Measurements from ENCODE around the gene DUSP23.

Gene DUSP23

DNA sequence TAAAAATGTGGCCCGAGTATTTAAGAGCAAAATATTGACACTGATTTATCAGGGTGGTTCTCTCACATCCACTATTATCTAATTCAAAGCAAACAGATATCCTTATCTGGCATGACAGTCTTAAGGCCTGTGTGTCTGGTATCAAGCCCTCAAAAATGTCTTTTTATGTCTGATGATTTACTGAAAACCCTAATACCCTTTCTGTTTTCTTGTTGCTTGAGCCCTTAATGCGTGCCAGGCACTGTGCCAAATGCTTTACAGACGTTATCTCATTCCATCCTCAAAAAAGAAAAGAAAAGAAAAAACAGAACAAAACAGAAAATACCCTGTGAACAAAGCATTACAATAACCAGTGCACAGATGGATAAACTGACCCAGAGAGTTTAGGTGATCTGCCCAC lies 5.7 kb downstream of the DUSP23 start:
- DNase-seq (ENCODE audit: low read depth, low spot score) = no peak

DNA sequence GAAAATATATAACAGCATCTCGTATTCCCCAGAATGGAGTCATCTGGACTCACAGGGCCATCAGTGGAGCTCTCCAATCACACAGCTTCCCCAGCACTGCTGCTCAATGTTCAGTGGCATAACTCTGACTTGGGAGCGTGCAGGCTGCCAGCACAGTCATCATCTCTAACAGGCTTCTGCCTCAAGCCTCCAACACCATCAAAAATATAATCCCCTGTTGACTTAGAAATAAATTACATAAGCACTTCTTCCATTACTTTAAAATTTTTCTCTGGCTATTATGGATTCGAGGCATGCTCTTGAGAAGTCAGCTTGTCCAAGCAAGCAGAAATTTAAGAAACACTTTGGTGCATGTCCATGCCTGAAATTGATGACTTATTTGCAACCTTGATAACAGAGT lies 6.2 kb downstream of the DUSP23 start:
- no peak for DNase-seq (ENCODE audit: low read depth, low spot score)

DNA sequence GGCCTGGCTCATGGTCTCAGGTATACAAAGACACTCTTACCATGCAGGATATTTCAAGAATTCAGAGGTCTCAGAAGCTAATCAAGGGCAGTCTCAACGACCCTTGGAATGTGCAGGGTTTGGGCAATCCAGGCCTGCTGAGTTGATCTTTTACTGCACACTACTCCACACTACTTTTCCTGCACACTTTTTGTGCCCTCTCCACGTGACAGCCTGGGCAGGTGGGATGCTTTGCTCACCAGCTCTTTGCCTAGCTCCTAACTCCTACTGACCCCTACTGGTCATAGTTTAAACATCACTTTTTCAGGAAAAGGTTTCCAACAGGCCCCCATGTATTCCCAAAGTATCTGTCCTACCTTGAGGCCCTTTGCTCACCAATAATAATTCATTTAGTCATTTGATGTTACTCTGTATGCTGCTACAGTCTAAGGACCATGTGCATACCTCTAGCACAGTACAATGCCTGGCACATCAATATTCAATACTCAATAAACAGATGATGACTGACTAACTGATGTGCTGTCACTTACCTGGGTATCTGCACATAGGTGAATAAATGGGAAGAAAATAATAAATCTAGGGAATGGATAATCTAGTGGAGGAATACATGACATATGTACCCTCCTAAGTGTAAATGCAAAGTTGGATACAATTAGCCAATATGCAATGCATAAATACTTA lies 9.6 kb downstream of the DUSP23 start:
- DNase-seq (ENCODE audit: low read depth, low spot score) = no peak

DNA sequence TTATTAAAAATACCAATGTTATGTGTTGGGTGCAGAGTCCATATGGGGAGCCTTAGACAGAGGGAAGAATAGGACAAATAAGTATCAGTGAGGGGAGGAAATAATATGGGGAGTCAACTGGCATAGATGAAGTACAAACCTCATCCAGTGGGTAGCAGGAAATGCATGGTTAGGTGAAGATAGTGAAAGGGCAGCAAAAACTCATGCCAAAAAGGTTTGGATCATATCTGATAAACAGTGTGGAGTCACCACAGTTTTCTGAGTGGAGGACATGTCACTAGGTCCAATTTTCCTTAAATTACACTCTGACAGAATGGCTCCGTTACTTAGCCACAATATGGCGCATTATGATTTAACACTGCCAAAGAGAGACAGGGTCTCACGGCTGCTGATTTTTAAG lies 10.3 kb downstream of the DUSP23 start:
- DNase-seq (ENCODE audit: low read depth, low spot score) = no peak

DNA sequence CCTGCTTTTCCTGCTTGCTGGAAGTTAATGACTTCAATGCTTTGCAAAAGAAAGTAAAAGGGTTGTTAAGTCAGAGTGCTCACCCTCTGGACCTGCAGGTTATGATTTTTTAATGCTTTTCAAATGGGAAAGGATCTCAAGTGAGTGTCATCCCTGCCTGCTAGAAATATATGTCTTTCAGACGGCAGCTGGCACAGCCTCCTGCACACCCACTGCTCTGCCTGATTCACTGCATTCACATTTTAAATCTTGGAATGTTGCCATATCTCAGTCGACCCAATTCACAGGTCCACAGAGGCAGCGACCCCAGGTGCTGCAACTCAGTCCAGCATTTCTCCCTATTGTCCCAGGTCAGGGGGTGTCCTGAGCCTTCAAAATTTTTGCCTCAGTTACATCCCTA lies 10.7 kb downstream of the DUSP23 start:
- no peak for DNase-seq (ENCODE audit: low read depth, low spot score)

DNA sequence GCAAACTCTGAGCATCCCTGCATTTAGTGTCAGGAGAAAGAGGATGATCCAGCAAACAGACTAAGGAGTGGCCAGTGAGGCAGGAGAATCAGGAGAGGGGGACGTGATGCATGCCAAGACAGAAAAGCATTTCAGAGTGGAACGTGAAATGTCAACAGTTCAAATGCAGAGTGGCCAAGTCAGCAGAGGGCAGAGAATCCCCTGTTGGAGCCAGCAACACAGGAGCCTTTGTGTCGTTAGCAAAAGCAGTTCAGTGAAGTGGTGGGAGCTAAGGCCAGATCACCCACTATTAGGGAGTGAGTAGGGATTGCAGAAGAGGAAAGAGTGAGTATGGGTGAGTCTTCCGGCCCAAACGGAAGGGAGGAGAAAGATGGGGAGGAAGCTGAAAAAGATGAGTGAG lies 14.8 kb downstream of the DUSP23 start:
- DNase-seq (ENCODE audit: low read depth, low spot score) = no peak

DNA sequence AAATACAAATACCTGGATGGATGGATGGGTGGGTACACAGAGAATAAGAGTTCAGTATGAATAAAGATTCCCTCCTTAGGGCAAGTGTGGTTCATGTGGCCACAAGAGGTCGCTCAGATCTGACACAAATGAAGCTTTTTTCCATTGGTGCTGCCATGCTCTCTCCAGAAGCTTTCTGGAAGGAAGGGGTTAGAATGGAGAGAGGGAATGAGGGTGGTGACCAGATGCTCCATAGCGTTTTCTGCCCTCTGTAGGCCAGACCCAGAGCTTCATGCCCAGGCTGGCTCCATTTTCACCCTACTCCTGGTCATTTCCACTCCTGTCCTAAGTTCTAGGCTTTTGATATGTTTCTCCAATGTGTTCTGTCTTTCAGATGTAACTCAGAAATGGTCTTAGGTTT lies 18.1 kb downstream of the DUSP23 start:
- peak; percentile 85 for DNase-seq (ENCODE audit: low read depth, low spot score)

DNA sequence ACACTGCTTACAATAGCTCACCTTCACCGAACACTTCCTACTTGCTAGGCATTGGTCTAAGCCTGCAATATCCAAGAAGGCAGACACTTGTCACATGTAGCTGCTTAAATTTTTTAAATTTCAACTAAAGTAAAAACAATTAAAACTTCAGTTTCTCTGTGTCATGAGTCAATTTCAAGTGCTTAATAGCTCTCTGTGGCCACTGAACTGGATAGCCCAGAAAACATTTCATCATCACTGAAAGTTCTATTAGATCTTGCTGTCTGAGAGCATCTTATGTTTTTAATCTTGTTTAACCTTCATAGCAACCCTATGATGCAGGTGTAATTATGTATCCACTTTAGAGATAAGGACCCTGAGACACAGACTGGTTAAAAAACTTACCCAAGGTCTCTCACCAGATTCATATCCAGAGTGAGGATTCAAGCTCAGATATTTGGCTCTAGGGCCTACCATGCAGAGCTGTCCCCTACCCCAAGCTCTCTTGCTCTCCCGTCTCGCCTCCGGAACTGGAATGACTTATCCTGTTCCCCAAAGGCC lies 18.8 kb downstream of the DUSP23 start:
- DNase-seq (ENCODE audit: low read depth, low spot score) = no peak

DNA sequence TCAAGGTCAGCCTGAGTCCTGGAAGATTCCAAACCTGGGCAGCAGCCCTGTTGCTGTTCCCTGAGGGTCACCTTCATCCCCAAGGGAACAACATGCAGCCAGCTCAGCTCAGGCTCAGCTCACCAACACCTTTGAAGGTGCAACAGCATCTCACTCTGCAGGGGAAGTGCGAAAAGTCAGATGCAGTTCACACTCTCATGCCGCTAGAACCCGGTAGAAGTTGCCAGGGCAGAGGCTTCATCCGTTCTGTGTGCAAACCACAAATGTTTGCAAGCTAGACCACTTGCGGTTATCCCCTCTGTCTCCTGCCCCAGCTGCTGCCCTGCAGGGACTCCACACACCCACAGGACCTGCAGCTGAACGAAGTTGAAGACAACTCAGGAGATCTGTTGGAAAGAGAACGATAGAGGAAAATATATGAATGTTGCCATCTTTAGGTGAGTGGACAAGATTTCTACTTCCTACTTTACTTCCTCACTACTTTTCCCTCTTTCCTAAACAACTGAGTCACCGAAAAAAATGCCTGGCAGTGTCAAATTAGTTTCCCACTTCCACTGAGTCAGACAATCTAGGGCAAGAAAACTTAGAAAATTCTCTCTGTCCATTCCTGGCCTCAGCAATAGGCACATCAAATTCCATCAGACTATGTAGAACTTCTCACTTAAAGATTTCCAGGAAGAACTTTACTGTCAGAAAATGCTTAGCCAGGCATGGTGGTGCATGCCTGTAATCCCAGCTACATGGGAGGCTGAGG lies 19.6 kb downstream of the DUSP23 start:
- DNase-seq (ENCODE audit: low read depth, low spot score) = no peak

DNA sequence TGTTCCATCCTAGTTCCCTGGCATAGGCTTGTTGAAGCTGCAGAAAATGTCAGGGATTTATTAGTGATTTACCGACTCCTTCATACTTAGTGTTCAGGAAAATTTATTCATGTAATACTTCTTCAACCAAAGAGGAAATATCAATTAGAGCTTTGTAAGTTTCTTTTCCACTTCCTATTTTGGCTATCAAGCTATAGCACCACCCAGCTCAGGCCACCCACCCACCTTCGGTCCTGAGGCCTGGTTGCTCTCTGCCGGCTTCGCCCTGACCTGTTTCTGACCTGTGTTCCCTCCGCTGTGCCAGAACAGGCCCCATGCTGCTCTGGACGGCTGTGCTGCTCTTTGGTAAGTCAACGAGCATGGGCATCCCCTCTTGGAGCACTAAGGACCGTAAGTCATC lies 21.3 kb downstream of the DUSP23 start, which contains the start of gene FCRL6:
FCRL6 (plus strand) TSS at position 250 of the 400 bp plus-strand sequence; CDS start at position 315, 65 bp downstream.
- no peak for DNase-seq (ENCODE audit: low read depth, low spot score)

DNA sequence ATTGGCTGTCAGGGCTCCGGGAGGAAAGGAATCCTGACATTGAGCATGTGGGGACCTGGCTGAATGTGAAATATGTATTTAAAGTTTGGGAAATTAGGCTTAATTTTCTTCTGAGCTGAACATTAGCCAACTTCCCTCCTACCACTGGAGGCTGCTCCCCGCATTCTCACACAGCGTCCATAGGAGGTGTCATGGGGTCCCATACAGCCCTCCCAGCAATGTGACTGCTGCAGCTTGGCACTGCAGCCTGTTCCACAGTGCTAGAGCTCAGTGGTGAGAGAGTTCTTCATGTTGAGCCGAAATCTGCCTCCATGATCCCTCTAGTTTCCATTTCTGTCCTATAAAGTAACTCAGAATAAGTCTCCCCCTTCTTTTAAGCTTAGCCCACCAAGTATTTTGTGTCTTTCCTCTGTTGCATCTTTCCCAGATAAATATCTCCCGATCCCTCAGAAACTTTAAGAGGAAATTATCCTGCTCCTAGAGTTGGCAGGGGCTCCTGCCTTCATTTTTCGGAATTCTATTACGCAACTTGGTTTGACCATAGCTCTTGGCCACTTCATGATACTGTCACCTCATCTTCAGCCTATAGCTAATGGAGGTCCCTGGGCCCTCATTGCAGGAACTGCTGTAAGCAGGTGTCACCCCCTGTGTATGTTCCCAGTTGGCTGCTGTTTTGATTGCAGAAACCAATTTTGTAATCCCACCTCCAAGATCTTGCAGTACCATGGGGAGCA lies 23.4 kb downstream of the DUSP23 start:
- DNase-seq (ENCODE audit: low read depth, low spot score) = no peak

DNA sequence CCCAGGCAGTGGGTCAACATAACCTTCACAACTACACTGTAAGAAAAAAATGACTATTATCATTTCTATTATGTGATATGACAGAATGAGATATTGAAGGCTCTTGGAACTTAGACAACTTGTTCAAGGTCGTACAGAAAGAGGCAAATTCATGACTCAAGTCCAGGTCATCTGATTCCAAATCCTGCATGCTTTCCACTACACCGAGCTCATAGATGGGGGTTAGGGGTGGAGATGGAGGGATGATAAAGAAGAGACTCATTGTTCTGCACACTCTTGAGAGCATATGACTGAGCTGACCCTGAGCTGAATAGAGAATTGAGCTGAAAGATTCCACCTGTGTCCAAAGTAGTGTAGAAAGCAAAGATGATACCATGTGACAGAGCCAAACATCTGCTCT lies 24.2 kb downstream of the DUSP23 start:
- DNase-seq (ENCODE audit: low read depth, low spot score) = no peak

DNA sequence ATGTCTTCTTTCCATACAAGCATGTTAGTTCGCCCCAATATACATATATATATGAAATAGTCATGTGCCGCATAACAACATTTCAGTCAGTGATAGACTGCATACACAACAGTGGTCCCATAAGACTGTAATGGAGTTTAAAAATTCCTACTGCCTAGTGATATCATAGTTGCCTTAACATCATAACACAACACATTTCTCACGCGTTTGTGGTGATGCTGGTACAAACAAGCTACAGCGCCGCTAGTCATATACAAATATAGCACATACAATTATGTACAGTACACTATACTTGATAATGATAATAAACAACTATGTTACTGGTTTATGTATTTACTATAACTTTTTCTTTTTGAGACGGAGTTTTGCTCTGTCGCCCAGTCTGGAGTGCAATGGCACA lies 35.2 kb downstream of the DUSP23 start:
- no peak for DNase-seq (ENCODE audit: low read depth, low spot score)

DNA sequence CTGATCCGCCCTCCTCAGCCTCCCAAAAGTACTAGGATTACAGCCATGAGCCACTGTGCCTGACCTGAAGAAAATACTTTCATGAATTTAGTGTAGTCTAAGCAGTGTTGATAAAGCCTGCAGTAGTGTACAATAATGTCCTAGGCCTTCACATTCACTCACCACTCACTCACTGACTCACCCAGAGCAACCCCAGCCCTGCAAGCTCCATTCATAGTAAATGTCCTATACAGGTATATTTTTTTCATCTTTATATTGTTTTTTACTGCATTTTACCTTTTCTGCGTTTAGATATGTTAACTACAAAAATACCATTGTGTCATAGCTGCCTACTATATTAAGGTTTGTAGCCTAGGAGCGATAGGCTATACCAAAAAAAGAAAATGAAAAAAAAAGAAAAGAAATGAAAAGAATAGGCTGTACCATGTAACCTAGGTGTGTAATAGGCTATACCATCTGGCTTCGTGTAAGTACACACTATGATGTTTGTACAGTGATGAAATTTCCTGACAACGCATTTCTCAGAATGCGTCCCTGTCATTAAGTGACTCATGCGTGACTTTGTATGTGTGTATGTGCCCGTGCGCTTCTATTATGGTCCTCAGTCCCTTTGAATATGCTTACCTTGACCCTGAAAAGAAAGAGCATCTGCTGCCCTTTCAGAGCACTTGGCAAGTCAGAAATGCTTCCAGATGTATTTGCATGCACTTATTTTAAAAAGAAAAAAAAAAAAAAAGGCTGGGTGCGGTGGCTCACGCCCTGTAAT lies 36.7 kb downstream of the DUSP23 start:
- DNase-seq (ENCODE audit: low read depth, low spot score) = no peak

DNA sequence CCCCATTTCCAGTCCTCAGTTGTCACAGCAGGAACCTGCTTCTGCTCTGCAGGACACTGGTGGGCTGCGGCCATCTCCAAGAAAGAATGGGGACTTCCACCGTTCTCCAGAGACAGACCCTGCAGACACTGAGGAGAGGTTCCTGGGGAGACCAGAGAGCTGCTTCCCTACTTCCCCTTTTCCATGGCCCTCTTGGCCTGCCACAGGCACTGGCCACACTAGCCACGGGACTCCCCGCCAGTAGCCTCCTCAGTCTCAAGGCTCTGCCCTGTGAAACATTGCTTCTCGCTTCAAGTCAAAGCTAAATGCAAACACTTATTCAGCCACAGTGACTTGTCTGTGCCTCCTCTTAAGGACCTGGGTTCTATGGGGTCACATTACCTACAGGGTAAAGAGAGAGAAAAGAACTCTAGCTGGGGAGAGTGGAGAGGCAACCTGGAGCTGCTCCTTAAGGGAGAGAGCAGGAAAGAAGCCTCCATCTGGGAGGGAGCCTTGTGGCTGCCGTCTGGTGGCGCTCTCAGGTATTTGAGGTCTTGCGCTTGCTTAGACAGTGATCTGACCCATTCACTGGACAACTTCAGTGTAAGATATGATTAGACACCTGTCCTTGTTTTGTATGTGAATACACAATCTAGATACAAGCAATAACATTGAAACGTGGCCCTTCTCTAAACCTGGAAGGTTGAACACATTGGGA lies 40.6 kb downstream of the DUSP23 start:
- DNase-seq (ENCODE audit: low read depth, low spot score) = no peak

DNA sequence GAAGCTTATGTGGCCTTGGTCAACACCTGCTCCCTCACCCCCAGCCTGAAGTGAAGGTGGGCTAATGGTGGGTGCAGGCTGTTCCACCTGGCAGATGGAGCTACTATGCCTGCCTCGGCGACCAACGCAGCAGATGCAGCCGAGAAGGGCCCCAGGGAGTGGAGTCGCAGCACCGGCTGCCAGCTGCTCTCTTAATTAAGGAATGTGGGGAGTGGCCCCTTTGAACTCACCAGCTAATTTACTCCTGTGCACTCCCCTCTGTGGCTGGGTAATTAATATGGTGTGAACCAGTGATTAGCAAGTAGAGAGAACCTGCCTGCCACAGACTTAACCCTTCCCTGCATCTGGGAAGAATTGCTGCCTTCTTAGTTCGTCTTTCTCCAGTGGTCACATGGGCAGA lies 42.6 kb downstream of the DUSP23 start:
- no peak for DNase-seq (ENCODE audit: low read depth, low spot score)

DNA sequence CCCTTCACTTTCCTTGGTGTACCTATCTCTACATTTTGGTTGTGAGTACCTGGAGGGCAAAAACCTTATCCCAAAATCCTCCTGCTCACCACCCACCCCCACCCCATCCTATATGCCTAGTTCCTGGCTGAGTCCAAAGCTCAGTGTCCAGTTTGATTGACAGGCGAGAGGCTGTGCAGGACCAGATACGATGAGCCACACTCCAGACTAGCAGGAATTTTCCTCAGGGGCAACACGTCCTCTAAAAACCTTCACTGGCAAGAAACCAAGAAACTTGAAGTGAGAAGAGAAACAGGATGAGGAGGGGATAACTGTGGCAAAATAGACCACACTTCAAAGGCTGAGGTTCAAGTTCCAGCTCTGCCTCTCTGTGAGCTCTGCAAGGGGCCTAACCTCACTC lies 44.8 kb downstream of the DUSP23 start:
- no peak for DNase-seq (ENCODE audit: low read depth, low spot score)

DNA sequence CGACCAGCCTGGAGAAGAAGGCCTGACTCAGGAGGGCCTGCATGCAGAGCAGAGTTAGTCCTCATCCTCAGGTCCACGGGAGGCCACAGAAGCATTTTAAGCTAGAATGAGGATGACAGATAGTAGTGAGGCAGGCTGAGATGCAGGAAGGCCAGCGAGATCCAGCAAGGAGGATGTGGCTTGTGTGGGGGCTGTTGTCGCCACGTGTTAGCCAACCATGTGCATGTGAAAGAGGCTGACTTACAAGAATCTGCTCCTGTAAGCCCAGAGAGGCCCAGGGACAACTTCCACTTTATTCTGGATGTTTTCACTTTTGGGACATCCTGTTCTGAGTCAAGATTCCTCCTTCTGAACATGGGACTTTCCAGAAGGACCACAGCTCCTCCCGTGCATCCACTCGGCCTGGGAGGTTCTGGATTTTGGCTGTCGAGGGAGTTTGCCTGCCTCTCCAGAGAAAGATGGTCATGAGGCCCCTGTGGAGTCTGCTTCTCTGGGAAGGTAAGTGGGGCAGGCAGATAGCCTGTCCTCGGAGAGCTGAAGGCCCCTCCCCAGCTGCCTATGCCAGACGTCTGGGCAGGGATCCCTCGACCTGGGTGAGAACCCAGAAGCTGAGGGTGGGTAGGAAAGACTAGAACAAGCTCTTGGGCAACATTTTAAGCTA lies 45.8 kb downstream of the DUSP23 start, which contains the start of gene SLAMF8:
SLAMF8 (plus strand) TSS at position 433 of the 661 bp plus-strand sequence; CDS start at position 459, 26 bp downstream.
- no peak for DNase-seq (ENCODE audit: low read depth, low spot score)

DNA sequence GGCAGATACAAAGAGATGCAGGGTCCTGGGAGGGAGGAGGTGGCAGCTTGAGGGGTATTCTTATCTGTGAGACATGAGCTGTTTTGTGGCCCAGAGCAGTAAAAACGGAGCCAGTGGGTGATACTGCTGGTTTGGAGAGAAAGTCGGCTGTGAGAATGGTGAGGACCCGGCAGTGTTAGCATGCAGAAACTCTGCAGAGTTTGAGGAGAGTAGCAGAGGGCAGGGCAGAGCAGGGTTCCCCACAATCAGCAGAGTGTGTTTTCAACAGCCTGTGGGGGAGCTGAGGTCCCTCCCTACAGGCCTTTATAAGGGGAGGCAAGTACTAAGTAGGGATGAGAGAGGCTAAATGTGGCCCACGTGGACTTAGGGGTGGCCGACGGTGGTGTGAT lies 46.3 kb downstream of the DUSP23 start:
- no peak for DNase-seq (ENCODE audit: low read depth, low spot score)

DNA sequence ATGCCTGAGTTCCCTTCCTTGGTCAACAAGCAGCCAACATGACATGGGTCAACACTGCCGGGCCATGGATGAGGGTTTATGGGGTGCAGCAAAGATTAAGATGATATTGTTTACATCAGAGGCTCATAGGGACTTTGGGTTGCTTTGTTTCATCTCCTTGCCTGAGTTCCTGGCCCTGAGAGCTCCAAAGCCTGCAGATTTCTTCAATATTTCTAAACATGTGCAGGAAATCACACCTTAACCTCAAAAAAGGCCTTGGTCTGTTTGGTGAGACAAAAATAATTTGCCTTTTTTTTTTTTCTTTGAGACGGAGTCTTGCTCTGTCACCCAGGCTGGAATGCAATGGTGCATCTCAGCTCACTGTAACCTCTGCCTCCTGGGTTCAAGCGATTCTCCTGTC lies 46.8 kb downstream of the DUSP23 start:
- DNase-seq (ENCODE audit: low read depth, low spot score) = no peak

All from iPS DF 19.7 (cell line).